Hepatocyte (in vitro differentiated cells): ENCODE measurements around the gene CDC42EP2. TPM values are rescaled to one million over a fixed set of nuclear protein-coding genes. Genes with fewer than 3 reads are reported as not detected.

Experiments used
- DNase-seq: peaks from one replicate; pipeline ENCODE4 v3.0.0-alpha.2; 2016; ENCODE audit warnings: low spot score
- H2AFZ ChIP-seq: fragments of 200-600 bp; sonication (generic); 2 replicates; pipeline ENCODE4 v1.6.0; 2016; ENCODE audit warnings: antibody characterized with exemption, mild to moderate bottlenecking
- H3K27ac ChIP-seq: fragments of 200-600 bp; sonication (generic); 2 replicates; pipeline ENCODE4 v1.5.1; 2016; ENCODE audit warnings: mild to moderate bottlenecking
- H3K27me3 ChIP-seq: fragments of 200-600 bp; sonication (generic); 2 replicates; pipeline ENCODE4 v1.6.1; 2016
- H3K36me3 ChIP-seq: fragments of 200-600 bp; sonication (generic); replicated peaks from 2 replicates; pipeline ENCODE4 v1.5.1; 2016; ENCODE audit warnings: low read depth; ENCODE audit not compliant: insufficient read depth
- H3K4me1 ChIP-seq: fragments of 200-600 bp; sonication (generic); 2 replicates; pipeline ENCODE4 v1.5.1; 2016; ENCODE audit warnings: mild to moderate bottlenecking, moderate library complexity; ENCODE audit not compliant: insufficient read depth
- H3K4me2 ChIP-seq: fragments of 200-600 bp; sonication (generic); 2 replicates; pipeline ENCODE4 v1.6.0; 2016
- H3K4me3 ChIP-seq: fragments of 200-600 bp; sonication (generic); 2 replicates; pipeline ENCODE4 v1.5.1; 2016; ENCODE audit warnings: mild to moderate bottlenecking
- H3K79me2 ChIP-seq: fragments of 200-600 bp; sonication (generic); 2 replicates; pipeline ENCODE4 v1.6.0; 2017; ENCODE audit warnings: mild to moderate bottlenecking
- H3K9me2 ChIP-seq: fragments of 200-600 bp; sonication (generic); replicated peaks from 2 replicates; pipeline ENCODE4 v1.6.0; 2017; ENCODE audit warnings: mild to moderate bottlenecking; ENCODE audit not compliant: insufficient read depth
- H3K9me3 ChIP-seq: fragments of 200-600 bp; sonication (generic); 2 replicates; pipeline ENCODE4 v1.5.1; 2016; ENCODE audit warnings: low read depth, mild to moderate bottlenecking
- H4K20me1 ChIP-seq: fragments of 200-600 bp; sonication (generic); 2 replicates; pipeline ENCODE4 v1.6.0; 2016; ENCODE audit warnings: mild to moderate bottlenecking; ENCODE audit not compliant: insufficient read depth, poor library complexity, severe bottlenecking
- EZH2 ChIP-seq: fragments of 200-600 bp; sonication (generic); IDR thresholded peaks from 2 replicates; pipeline ENCODE4 v1.6.1; 2016; ENCODE audit warnings: antibody characterized with exemption, mild to moderate bottlenecking, borderline replicate concordance
- EZH2phosphoT487 ChIP-seq: fragments of 200-600 bp; sonication (generic); IDR thresholded peaks from one replicate; pipeline ENCODE4 v1.6.1; 2018; ENCODE audit warnings: antibody characterized with exemption, mild to moderate bottlenecking, low read depth, moderate library complexity; ENCODE audit not compliant: unreplicated experiment, severe bottlenecking
- WGBS: methylation state at CpG from one replicate; pipeline ENCODE4 v1.1.6; 2016; ENCODE audit warnings: low lambda C conversion rate; ENCODE audit errors: missing lambda C conversion rate; 5-methylcytosine and 5-hydroxymethylcytosine counted together
- polyA plus RNA-seq: library from polyadenylated mRNA; unstranded; fragments of >200 nt; fragmentation: Nextera tagmentation; extraction: Ambion mirVana; gene quantifications from 2 replicates; pipeline ENCODE4 v1.2.1, GENCODE V29; 2016
- total RNA-seq: library from RNA; depleted of rRNA; stranded (reverse); fragments of >200 nt; gene quantifications from 2 replicates; pipeline ENCODE4 v1.2.3, GENCODE V29; 2014
- TF ChIP-seq, protein P1 (sequence below): fragments of 200-600 bp; sonication (generic); IDR thresholded peaks from 2 replicates; pipeline ENCODE4 v1.5.1; 2016; ENCODE audit warnings: antibody characterized with exemption, mild to moderate bottlenecking; ENCODE audit not compliant: poor library complexity

The CDC42EP2 gene
- total and polyA plus RNA-seq, 2 experiments from 2014 or later, result 21.7 to 35.0 TPM

DNA sequence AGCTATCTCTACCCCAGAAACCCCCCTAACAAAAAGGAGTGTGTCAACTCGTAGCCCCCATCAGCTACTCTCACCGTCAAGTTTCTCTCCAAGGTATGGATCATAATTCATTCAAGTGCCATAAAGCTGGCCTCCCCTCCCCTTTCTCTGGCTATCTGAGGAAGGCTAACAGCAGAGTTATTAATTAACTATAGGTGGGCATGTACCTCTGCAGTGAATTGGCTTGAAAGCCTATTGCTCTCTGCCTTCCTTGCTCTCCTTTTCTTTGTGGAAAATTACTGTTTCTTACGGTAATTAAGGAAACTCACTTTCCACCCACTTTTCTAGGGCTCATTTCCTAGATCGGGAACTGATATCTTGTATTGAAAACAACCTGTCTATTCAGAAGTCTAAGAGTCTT is 38.8 kb upstream of the CDC42EP2 start:
- no peak overlapping the region for H3K4me3 ChIP-seq
- peak overlapping the region; percentile 88 for H3K27ac ChIP-seq
- H3K9me2 ChIP-seq, result no peaks in the 10 kb centered on the region
- H3K79me2 ChIP-seq, result peaks cover 3% of the 10 kb centered on the region
- H3K27me3 ChIP-seq, result no peaks in the 10 kb centered on the region
- DNase-seq, result peak; percentile 55
- no peaks in the 10 kb centered on the region for H3K9me3 ChIP-seq
- H4K20me1 ChIP-seq, result no peaks in the 10 kb centered on the region
- peak overlapping the region; percentile 64 for H3K4me2 ChIP-seq
- H2AFZ ChIP-seq, result no peak overlapping the region
- 67% methylated on average over 4 of the region's 4 CpGs for WGBS
- TF ChIP-seq, protein P1, sequence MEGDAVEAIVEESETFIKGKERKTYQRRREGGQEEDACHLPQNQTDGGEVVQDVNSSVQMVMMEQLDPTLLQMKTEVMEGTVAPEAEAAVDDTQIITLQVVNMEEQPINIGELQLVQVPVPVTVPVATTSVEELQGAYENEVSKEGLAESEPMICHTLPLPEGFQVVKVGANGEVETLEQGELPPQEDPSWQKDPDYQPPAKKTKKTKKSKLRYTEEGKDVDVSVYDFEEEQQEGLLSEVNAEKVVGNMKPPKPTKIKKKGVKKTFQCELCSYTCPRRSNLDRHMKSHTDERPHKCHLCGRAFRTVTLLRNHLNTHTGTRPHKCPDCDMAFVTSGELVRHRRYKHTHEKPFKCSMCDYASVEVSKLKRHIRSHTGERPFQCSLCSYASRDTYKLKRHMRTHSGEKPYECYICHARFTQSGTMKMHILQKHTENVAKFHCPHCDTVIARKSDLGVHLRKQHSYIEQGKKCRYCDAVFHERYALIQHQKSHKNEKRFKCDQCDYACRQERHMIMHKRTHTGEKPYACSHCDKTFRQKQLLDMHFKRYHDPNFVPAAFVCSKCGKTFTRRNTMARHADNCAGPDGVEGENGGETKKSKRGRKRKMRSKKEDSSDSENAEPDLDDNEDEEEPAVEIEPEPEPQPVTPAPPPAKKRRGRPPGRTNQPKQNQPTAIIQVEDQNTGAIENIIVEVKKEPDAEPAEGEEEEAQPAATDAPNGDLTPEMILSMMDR, result no peak
- no peak for TF ChIP-seq EZH2phosphoT487
- TF ChIP-seq EZH2, result no peak
- H3K4me1 ChIP-seq, result peaks cover 42% of the 10 kb centered on the region
- H3K36me3 ChIP-seq, result no peaks in the 10 kb centered on the region

DNA sequence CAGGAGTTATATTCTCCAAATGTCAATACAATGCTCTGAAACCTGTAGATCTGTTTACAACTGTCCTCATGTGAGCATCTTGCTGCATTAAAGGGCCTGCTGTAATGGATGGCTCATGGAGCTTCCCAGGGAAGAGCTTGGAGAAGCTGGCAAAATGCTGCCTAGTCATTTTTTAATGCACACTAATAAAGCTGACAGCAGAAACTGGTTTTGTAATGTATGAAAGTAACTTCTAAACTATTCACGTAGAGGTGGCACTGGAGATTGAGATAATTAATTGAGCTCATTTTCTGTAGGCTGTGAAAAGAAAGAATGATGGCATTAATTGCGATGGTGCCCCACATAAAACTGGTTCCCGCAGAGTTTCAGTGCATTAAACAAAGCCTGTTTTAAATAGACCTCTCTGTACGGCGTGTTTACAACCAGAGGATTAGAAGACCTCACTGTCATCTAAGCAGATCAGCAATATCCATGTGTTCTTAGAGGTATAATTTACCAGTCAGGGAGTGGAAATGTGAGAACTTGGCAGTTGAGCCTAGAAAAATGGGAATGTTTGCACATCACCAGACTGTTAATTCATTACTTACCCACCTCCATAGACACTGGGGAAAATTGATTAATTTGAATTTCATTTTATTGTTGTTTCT is 36.9 kb upstream of the CDC42EP2 start:
- TF ChIP-seq, protein P1, result no peak
- no peak for TF ChIP-seq EZH2phosphoT487
- TF ChIP-seq EZH2, result no peak
- Histone ChIP-seq H3K27me3 (no peaks in the 10 kb centered on the region), H3K36me3 (no peaks in the 10 kb centered on the region), H3K9me3 (no peaks in the 10 kb centered on the region), H3K27ac (peak overlapping the region; percentile 88), H3K4me2 (peak overlapping the region; percentile 4), H3K9me2 (no peaks in the 10 kb centered on the region), H3K4me1 (peaks cover 42% of the 10 kb centered on the region), H3K4me3 (no peak overlapping the region), H3K79me2 (peaks cover 3% of the 10 kb centered on the region), H4K20me1 (no peaks in the 10 kb centered on the region), H2AFZ (no peak overlapping the region)
- 51% methylated on average over 5 of the region's 5 CpGs for WGBS
- no peak for DNase-seq

DNA sequence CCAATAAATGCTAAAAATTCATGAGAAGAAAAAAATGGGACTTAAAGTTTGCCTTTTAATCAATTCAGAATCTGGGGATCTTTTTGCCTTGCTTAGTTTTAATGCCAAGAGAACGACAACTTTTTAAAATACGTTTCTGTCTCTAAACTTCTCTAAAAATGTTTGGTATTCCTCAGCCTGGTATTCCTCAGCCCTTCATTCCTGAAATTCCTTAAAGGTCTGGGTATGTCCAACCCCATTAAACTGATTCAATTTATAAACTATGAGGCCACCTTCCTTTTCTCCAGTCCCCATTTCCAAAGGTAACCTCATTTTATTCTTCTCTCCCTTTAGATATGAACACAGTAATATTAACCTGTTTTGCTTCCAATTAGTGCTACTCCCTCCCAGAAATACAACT is 36.3 kb upstream of the CDC42EP2 start:
- no peak for TF ChIP-seq EZH2
- TF ChIP-seq, protein P1, result no peak
- no peak for TF ChIP-seq EZH2phosphoT487
- Histone ChIP-seq H3K4me1 (peaks cover 42% of the 10 kb centered on the region), H3K79me2 (peaks cover 3% of the 10 kb centered on the region), H3K9me2 (no peaks in the 10 kb centered on the region), H3K4me3 (no peak overlapping the region), H3K27me3 (no peaks in the 10 kb centered on the region), H3K4me2 (peak overlapping the region; percentile 4), H2AFZ (no peak overlapping the region), H3K36me3 (no peaks in the 10 kb centered on the region), H3K27ac (peak overlapping the region; percentile 88), H3K9me3 (no peaks in the 10 kb centered on the region), H4K20me1 (no peaks in the 10 kb centered on the region)
- 42% methylated on average over 2 of the region's 2 CpGs for WGBS
- DNase-seq, result no peak
